NOMO-1 (cell line): ENCODE measurements around the gene NOS3.

ENCODE experiments used
- DNase-seq, 2 experiments: peaks; one replicate each; lab custom pipeline; 2025; ENCODE audit not compliant: unreplicated experiment in 2 of 2; lab: John Stamatoyannopoulos, UW

The NOS3 gene

DNA sequence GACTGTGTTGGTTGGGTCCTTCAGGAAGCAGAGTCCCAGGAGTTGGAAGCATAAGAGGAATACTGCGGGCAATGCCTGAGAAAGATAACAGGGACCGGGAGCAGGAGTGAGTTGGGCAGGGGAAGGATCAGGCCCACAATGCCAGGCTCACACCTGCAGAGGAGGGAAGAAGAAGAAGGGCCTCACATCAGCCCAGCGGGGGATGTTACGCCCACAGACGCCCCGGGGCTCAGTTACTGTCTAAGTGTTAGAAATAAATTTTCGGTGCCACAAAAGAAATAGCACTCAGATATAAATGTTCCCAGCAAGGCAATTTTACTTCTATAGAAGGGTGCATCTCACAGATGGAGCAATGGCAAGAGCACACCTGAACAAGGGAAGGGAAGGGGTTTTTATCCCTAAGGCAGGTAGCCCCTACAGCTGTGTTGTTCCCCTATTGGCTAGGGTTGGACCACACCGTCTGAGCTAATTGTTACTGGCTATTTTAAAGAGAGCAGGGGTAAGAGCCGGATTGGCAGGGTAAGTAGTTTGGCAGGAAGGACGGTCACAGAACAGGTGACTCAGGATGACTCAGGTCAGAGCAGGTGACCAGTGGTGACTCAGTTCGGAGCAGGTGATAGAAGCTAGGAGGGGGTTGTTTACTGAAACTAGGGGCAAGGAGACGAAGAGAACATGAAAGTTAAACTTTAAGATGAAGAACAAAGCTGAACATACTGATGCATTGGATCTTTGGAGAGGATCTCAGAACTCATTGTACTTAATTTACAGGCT lies at the start of gene NOS3:
Gene NOS3, plus strand, starts transcription at position 602 of the 771 bp plus-strand sequence. CDS start 2,787 bp downstream, outside the sequence.
- DNase-seq = no peak

DNA sequence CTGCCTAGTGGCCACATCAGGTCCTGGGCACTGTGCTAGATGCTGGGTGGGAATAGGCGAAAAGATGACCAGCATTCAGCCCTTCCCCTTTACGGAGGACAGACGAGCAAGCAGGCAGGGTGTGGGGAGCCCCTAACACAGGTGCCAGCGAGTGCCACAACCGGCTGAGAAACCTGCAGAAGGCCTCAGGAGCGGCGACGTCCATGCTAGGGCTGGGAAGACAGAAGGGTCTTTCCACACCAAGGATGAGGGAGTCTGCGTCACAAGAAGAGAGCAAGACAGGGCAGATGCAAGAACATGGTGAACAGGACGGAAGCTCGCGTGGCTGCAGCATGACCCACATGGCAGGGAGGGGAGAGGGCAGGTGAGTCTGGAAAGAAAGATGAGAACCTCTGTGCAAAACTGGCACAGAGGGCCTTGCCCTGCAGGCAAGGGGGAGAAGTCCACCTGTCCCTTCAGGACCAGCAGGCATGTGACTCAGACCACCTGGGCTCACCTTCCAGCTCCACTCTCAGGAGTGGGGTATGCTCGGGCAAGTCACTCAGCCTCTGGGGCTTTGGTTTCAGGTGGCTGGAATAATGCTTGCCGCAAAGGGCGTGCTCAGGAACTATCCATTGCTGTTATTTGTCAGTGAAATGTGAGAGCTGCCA lies 49.3 kb upstream of the NOS3 start:
- no peak for DNase-seq

DNA sequence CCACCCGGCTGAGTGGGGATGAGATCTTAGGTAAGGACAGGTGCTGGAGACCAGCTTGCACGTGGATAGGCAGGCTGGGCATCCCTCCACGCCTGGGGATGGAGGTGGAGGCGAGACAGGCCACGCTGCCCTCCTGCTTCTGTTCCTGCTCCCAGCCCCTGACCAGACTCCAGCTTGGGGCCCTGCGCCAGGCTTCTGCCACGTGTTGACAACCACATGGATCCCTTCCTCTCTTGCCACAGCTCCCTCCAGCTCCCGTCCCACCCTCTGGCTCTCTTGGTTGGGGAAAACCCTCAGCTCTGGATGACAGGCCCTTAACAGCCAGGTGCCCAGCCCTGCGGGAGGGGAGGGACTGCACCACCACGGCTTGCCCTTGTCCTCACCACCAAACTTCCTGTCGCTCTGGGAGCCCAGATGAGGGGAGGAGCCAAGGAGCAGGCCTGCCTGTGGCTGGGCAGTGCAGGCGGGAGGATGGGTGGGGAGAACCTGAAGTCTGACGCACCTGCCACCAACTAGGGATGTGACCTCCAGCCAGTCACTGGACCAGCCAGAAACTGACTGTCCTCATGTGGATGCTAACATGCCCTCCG lies 48.7 kb upstream of the NOS3 start:
- no peak for DNase-seq

DNA sequence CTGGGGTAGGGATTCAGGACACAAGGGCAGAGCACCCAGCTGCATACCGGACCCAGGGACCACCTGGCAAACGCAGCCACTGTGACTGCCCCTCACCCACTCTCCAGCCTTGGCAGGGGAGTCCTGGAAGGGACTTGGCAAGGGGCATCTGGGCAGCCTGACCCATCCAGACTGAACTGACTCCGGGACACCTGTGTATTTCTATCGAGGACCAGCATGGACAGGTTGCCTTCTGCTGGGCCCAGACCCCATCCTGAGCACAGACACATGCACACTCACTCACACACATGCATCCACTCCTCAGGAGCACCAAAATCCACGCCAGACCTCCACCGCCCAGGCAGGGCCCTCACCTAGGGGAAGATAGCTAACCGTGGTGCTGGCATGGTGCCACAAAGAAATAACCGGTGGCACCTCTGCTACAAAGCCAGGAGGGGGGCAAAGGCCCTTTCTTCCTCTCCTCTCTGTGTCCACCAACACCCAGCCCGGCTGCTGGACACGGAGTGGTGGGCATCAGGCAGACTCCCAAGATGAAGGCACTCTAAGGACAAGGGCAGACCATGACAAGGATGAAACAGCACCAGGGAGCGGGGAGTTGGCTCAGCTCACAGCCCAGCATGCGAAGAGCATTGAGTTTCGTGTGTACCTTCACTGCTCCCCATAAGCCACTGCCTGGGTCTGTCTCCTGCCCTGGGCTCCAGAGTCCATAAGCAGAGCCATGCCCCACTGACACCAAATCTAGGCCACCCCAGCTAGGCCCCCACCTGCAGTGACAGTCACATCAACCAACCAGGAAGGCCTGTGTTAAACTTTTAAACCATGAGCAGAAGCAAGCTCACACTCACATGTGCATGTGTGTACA lies 48.0 kb upstream of the NOS3 start:
- no peak for DNase-seq

DNA sequence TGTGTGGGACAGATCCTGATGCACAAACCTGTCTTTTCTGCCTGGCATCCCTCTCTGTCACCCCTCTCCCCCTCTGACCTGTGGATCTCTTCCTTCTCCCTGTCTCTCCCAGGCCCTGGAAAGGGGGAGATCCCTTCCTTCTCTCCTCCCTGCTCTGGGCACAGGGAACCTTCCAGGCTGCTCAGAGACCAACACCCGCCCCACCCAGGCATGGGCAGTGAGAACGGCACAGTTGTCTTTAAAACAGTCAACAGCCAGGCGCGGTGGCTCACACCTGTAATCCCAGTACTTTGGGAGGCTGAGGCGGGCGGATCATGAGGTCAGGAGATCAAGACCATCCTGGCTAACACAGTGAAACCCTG lies 47.4 kb upstream of the NOS3 start:
- DNase-seq = no peak

DNA sequence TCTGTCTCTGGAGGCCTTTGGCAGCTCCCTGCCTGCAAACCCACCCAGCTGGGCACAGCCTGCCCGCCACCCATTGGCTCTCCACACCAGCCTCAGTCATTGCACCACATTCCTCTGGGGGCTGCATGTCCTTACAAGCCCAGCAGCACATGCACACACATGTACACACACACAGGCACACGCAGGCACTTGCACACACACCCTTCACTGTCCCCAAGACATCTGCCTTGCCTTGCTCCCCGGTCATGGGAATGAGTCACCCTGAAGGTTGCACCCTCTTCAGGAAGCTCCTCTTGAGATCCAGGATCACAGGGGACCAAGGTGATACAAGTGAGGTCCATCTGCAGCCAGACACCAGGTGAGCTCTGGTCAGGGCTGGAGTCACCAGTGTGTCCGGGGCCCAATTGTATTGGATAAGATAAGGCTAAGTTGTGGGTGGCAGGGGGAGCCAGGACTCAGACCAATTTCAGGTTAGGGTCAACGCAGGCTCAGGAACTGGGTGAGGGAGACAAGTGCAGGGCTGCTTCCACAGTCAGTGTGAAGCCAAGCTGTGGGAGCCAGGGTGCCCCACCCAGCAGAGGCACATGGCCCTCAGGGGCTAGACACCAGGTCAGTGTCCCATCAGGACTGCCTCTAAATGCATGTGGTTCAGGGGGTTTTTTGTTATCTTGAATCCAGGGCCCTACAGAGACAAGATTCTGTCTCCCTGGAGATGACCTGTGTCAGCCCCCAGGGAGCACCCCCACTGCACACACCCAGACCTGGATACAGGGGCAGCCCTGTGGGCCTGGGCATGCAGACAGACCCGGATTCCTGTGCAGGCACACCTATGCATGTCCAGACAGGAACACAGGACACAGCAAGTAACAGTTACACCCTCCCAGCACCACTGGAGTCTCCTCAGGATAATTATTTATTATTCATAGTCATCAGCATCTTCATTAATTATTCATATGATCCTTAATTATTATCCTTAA lies 46.5 kb upstream of the NOS3 start:
- no peak for DNase-seq

DNA sequence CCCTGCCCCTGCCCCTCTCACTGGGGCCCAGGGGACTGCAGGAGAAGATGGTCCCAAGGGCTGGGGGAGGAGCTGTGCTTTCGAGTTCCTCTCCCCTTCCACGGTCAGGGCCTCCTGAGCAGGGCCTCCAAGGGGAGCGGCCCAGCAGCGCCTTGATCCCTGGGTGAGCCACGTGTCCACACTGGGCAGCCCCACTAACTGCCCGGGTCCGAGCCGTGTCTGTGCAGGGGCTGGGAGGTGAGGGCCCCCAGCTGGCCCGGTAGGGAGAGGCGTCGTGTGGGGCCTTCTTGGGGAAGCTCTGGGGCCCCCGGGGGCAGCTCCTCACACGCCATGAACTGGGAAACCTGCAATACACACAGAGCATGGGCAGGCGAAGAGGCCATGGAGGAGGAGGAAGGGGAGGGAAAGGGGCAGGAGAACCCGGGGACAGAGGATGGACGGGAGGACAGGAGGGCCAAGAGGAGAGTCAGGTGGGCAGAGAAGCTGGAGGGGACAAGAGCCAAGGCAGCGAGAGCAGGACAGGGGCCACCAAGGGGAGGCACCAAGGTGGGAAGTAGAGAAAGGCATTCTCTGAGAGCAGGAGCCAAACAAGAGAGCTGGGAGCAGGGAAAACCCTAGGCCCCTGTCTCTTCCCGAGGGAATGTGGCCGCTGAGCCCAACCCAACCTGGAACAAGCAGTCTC lies 45.5 kb upstream of the NOS3 start:
- DNase-seq = no peak

DNA sequence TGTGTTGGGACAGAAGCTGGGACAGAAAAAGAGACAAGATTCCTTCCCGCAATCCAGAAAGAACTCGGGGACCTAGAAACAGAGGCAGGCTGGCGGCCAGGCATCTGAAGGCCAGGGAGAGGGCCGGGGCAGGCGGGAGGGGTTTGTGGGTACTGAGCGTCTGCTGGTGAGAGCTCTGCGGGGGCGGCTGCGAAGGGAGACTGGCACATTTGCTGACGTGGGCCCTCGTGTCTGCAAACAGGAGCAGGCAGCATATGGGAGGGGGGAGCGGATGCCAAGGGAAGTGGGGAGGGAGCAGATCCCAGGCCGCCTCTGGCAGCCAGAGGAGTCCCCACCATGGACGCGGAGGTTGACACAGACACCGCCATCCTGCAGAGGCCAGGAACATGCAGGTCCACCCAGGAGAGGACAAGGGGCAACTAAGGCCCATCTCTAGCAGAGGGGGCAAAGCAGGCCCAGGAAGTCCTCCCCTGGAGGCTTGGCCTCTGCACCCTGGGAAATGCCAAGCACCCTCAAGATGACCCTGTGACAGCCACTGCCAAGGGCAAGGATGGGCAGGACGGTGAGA lies 44.9 kb upstream of the NOS3 start:
- no peak for DNase-seq

DNA sequence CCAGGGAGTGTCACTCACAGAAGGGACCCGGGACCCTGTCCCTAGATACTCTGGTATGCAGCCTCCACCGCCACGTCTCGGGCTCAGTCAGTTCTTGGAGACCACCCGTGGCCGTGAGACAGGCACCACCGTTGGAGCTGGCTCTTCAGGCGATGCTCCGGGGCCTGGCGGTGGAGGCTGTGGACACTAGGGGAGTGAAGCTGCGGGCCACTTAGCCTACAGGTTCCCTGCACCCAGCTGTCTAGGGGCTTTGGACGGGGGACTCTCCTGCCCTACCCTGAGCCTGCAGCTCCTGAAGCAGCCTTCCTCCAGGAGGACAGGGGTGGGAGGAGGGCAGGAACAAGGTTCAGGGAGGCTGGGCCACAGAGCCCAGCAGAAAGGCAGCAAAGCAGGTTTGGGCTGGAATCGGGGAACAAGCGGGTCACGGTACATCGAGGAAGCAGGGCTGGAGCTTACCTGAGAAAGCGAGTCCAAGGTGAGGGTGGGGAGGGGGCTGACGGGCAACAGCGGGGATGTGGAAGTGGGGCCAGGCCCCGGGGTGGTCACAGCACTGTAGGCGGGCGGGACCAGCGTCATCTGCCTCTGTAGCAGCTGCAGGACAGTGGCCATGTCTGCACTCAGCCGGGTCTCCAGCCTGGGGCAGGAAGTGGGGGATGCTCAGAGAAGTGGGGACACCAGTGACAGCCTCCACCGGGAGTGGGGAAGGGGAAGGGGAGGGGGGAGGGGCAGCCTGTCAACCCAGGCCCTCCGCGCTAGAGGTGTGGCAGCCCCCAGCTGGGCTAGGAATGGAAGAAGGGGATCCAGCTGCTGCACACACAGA lies 44.2 kb upstream of the NOS3 start:
- no peak for DNase-seq

DNA sequence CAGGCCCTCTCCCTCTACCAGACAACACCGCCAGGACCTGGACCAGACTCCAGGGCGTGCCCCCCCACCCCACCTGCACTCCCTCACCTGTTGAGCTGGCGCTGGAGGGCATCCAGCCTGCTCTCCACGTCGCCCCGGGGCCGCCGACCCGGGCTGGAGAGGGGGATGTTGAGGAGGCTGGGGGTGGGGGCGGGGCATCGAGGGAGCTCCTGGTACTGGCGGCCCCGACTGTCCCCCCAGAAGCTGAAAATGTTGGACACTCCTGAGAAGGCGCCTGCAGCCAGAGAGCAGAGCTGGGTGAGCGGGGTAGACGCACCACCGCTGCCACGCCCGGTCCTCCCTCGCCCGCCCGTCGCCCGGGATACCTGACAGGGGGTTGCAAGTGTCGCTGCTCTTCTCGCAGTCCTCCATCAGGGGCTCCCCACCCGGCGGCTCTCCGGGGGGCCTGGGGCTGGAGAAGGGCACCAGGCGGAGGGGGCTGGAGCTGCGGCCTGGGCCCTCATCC lies 43.5 kb upstream of the NOS3 start:
- no peak for DNase-seq

DNA sequence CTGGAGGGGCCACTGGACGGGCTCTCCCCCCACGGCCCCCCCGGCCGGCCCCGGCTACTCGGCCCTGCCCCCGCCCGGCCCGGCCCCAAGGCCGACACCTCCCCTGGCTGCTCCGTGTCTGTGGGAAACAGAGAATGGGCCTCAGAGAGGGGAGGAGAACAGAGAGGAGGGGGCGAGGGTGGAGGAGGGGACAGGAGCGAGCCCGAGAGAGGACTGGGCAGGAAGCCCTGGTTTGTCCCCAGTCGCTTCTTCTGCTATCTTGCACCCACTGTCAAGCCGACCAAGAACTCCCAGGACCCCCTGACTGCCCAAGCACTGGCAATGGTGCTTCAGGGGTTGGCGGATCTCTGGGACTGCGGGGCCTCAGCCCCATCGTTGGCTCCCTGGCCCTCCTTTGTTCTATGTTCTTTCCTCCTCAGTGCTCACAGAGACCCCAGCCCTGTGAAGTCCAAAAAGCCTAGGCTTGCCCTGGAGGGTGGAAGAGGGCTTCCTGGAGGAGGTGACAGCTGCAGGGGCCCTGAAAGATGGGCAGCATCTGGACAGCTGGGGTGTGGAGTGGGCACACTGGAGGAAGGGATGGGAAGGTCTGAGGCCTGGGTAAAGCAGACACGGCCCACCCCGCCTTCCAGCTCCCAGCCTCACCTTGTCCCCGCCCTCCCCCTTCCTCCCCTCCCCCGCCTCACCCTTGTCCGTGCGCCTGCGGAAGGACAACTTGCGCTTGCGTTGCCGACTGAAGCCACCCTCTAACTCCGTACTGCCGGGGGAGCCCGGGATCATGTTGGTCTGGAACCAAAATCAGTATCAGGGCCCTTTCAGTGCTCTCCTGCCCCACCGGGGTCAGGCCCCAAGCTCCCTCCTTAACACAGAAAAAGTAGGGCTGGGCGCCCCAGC lies 42.8 kb upstream of the NOS3 start:
- no peak for DNase-seq

DNA sequence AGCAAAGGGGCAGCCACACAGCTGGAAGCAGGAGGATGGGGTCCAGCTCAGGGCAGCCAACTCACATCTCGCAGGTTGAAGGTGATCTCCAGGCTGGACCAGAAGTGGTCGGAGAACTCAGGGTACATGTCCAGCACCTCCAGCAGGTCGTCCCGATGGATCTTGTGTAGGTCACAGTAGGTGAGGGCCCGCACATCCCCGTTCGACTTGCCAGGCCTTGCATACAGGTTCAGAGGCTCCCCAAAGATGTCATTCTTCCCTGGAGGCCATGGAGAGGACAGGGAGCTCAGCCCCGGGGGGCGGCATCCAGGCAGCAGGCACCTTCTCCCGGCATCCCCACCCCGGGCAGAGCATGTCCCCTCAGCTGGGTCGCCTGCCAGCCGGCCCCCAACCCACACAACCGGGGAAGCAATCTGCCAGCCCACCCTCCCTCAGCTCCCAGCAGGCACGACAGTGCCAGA lies 42.0 kb upstream of the NOS3 start:
- DNase-seq = no peak

DNA sequence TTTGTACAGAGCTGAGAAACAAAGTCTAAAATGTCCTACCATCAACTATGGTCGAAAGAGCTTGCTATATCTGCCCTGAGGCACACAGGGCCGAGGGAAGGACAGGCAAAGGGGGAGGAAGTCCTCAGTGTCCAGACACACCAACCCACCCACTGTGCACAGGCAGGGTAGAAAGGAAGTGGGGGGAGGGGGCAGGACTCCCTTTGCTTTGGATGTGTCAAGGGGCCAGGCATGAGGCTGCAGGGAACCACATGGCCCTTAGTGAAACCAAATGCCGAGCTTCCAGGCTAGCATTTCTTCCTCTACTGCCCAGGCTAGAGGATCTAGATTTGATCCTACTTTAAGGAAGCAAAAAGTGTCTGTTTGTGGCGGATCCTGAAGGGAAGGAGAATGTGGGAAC lies 41.3 kb upstream of the NOS3 start:
- DNase-seq = no peak

DNA sequence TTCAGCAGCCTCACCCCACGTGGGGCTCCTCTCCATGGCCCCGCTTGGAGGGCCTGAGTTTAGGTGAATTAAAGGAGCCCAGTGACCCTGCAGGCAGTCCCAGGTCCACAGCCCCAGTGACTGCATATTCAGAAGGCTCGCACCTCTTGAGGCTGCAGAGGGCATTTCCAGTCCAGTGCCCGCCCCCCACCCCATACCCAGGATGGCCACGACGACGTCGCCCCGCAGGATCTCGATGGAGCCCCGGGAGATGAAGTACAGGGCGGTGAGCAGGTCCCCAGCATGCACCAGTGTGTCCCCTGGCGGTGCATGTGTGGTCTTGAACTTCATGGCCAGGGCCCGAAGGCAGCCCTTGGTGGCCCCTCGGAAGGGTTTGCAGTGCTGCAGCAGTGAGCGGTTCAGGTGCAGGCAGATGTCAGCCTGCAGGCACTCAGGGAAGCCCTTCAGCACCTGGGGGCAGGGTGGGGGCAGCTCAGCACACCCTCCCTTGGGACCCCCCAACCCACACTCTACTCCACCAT lies 40.8 kb upstream of the NOS3 start:
- DNase-seq = no peak

DNA sequence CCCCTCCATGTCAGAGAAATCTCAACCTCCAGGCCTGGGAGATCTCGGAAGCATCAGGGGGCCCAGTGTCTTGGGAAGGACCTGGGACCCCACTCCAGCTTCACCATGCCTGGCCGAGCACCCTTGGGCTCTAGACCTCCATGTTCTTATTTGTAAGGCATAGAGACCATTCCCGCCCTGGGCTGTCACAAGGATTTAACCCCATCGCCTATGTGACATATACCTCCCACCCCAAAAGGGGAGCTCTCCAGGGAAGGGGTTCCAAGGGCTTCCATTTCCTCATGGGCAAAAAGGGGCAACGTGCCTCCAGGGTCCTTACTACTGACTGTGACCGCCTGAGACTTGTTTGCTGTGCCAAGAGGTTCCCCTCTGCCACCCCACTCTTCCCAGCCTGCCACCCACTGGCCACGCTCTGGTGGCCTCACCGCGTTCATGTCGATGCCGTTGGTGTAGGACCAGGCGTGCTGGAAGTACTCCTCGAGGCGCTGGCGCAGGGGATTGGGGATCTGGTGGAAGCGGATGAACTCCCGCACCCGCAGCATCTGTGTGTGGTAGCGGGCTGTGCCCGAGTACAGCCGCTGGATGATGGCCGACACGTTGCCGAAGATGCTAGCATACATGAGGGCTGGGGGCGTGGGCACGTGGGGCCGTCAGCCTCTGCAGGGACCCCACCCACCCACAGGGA lies 40.2 kb upstream of the NOS3 start:
- DNase-seq = no peak

DNA sequence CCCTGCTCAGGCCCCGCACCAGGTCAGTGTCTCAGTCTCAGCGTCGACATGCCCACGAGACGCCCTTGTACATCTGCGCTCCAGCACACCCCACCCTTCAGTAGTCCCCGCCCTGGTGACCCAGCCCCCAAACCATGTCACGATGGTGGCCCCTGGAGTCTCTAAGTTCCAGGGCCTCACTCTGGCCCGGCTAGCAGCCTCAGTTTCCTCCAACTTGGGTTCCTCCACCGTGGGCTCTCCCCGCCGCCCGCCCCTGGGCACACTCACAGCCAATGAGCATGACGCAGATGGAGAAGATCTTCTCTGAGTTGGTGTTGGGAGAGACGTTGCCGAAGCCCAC lies 39.7 kb upstream of the NOS3 start:
- DNase-seq = no peak
